K562 (cell line): ENCODE measurements around the gene ARHGAP29. TPM values are rescaled to one million over a fixed set of nuclear protein-coding genes. Genes with fewer than 3 reads are reported as not detected.
"Not testable (repeated sequence)": the region's sequence is repeated elsewhere in the genome, so short reads cannot be mapped to it uniquely, and the experiment has no call there.

ENCODE experiments used
- ATAC-seq: fragments of 200-7000 bp; cut with Tn5 transposase; 3 replicates; pipeline ENCODE4 v1.9.1; 2020; ENCODE audit warnings: moderate library complexity
- BruUV-seq: library from RNA; stranded (reverse); fragments of 400-500 nt; replicated peaks from 2 replicates; lab custom pipeline; 2021; lab: Mats Ljungman, UMichigan
- CTCF ChIA-PET: fragments of 300-600 bp; formaldehyde crosslinking; extraction: SDS; loops from one replicate; lab custom pipeline; 2021; ENCODE audit warnings: low intra/inter-chr PET ratio; lab: Yijun Ruan, JAX
- POLR2A ChIA-PET: fragments of 300-600, 350-650 bp; sonication (Branson Sonifier 250); formaldehyde crosslinking; extraction: SDS; loops from one replicate; lab custom pipeline; 2021; ENCODE audit warnings: antibody characterized with exemption, inconsistent platforms; lab: Yijun Ruan, JAX
- DNase-seq, 4 experiments: peaks; one replicate each; pipeline versions ENCODE4 v3.0.0 to v3.0.0-alpha.2; 2011 to 2018; ENCODE audit warnings: low spot score in 3 of 4, mixed read lengths in 3 of 4; ENCODE audit errors: extremely low read depth in 1 of 4
- FAIRE-seq: peaks from 2 replicates; lab custom pipeline; 2011; peaks lifted over from hg19 to GRCh38; lab: Jason Lieb, UNC
- H2AFZ ChIP-seq: 2 replicates; pipeline ENCODE4 v1.6.0; 2011; ENCODE audit warnings: low read depth, low read length, control low read depth, inconsistent platforms
- H3K27ac ChIP-seq: fragments of 200-600 bp; 3 replicates; pipeline ENCODE4 v1.8.0; 2011; ENCODE audit warnings: low read depth, mild to moderate bottlenecking, control low read depth, inconsistent platforms, low read length, moderate library complexity, mixed read lengths; ENCODE audit errors: extremely low read depth
- H3K27me3 ChIP-seq, 2 experiments: fragments of 300-600 bp in 1 of 2; 2 replicates in 1 of 2; 3 replicates in 1 of 2; pipeline versions ENCODE4 v1.6.0 to v1.8.0; 2011; ENCODE audit warnings: inconsistent platforms in 2 of 2, low read length in 2 of 2, mild to moderate bottlenecking in 1 of 2, mixed read lengths in 1 of 2, moderate library complexity in 1 of 2; ENCODE audit not compliant: control insufficient read depth in 2 of 2, insufficient read depth in 2 of 2
- H3K36me3 ChIP-seq: fragments of 300-600 bp; 3 replicates; pipeline ENCODE4 v1.8.0; 2011; ENCODE audit warnings: mild to moderate bottlenecking, low read length, inconsistent platforms; ENCODE audit not compliant: control insufficient read depth, insufficient read depth
- H3K4me1 ChIP-seq, 2 experiments: fragments of 200-600 bp in 1 of 2; replicated peaks in 1 of 2; 2 replicates in 1 of 2; 3 replicates in 1 of 2; pipeline versions ENCODE4 v1.5.1 to v1.8.0; 2011; ENCODE audit warnings: inconsistent platforms in 2 of 2, low read length in 2 of 2, mild to moderate bottlenecking in 1 of 2, mixed read lengths in 1 of 2, moderate library complexity in 1 of 2; ENCODE audit not compliant: control insufficient read depth in 2 of 2, insufficient read depth in 2 of 2
- H3K4me2 ChIP-seq: 2 replicates; pipeline ENCODE4 v1.6.1; 2011; ENCODE audit warnings: low read length, control low read depth, inconsistent platforms, mixed read lengths; ENCODE audit not compliant: insufficient read depth
- H3K4me3 ChIP-seq: fragments of 200-600 bp; sonication (generic), shearing (Covaris generic); 2 replicates; pipeline ENCODE4 v1.5.1; 2016; ENCODE audit warnings: control low read depth, inconsistent platforms
- H3K79me2 ChIP-seq: fragments of 200-600 bp; 3 replicates; pipeline ENCODE4 v1.8.0; 2011; ENCODE audit warnings: low read length, inconsistent platforms; ENCODE audit not compliant: control insufficient read depth, insufficient read depth
- H3K9ac ChIP-seq, 2 experiments: 2 replicates each; pipeline versions ENCODE4 v1.6.0 to v1.6.1; 2011; ENCODE audit warnings: low read depth in 2 of 2, low read length in 2 of 2, control low read depth in 1 of 2, inconsistent platforms in 1 of 2, mild to moderate bottlenecking in 1 of 2, mixed read lengths in 1 of 2; ENCODE audit not compliant: insufficient read depth in 1 of 2
- H3K9me1 ChIP-seq: one replicate; pipeline ENCODE4 v1.6.0; 2011; ENCODE audit warnings: inconsistent platforms, mild to moderate bottlenecking, low read length, moderate library complexity; ENCODE audit not compliant: control insufficient read depth, insufficient read depth
- H3K9me3 ChIP-seq: replicated peaks from 2 replicates; pipeline ENCODE4 v1.5.1; 2011; ENCODE audit warnings: low read depth, low read length, inconsistent platforms; ENCODE audit not compliant: control insufficient read depth, insufficient read depth
- H4K20me1 ChIP-seq: replicated peaks from 2 replicates; pipeline ENCODE4 v1.6.1; 2011; ENCODE audit warnings: low read length, inconsistent platforms, mixed read lengths; ENCODE audit not compliant: control insufficient read depth, insufficient read depth
- CBFA2T3 ChIP-seq: fragments of 450-650 bp; IDR thresholded peaks from 2 replicates; pipeline ENCODE4 v1.6.1; 2017
- EHMT2 ChIP-seq: fragments of 450-650 bp; IDR thresholded peaks from 2 replicates; pipeline ENCODE4 v1.6.1; 2018; ENCODE audit warnings: antibody characterized with exemption
- FOXJ2 ChIP-seq: fragments of 200-800 bp; sonication (Bioruptor generic); IDR thresholded peaks from 2 replicates; pipeline ENCODE4 v1.6.1; 2016; ENCODE audit warnings: missing genetic modification characterization, missing compliant biosample characterization
- KDM2B ChIP-seq: fragments of 250-450 bp; sonication (Bioruptor Pico); IDR thresholded peaks from 2 replicates; pipeline ENCODE4 v1.8.0; 2021; ENCODE audit warnings: mild to moderate bottlenecking, moderate library complexity
- MCM3 ChIP-seq: fragments of 450-650 bp; IDR thresholded peaks from 2 replicates; pipeline ENCODE4 v1.6.1; 2016
- PHTF2 ChIP-seq: fragments of 250-450 bp; sonication (Bioruptor Pico); IDR thresholded peaks from 2 replicates; pipeline ENCODE4 v1.5.0; 2021; ENCODE audit warnings: mild to moderate bottlenecking
- PML ChIP-seq: IDR thresholded peaks from 2 replicates; pipeline ENCODE4 v1.6.1; 2012; ENCODE audit warnings: low read length, inconsistent platforms
- POU5F1 ChIP-seq: fragments of 150-350 bp; IDR thresholded peaks from 2 replicates; pipeline ENCODE4 v1.6.1; 2014; ENCODE audit warnings: borderline replicate concordance, low read length, low read depth, mild to moderate bottlenecking; ENCODE audit not compliant: partially characterized antibody
- RAD21 ChIP-seq, 2 experiments: fragments of 250-450 bp in 1 of 2; fragments of 450-650 bp in 1 of 2; sonication (Bioruptor Pico) in 1 of 2; formaldehyde crosslinking in 1 of 2; IDR thresholded peaks in 1 of 2; conservative IDR thresholded peaks in 1 of 2; 2 replicates each; pipeline versions ENCODE4 v1.4.0 to v1.8.0; 2020 to 2022; ENCODE audit warnings: mild to moderate bottlenecking in 2 of 2, moderate library complexity in 1 of 2
- SMARCA4 ChIP-seq: fragments of 450-650 bp; IDR thresholded peaks from 2 replicates; pipeline ENCODE4 v1.6.1; 2016
- TOE1 ChIP-seq, 2 experiments: fragments of 450-650 bp in 1 of 2; sonication (generic) in 1 of 2; formaldehyde crosslinking in 1 of 2; IDR thresholded peaks; 2 replicates each; pipeline versions ENCODE4 v1.7.1 to v1.8.0; 2016 to 2022; ENCODE audit warnings: borderline replicate concordance in 2 of 2, mild to moderate bottlenecking in 2 of 2, antibody characterized with exemption in 1 of 2, inconsistent platforms in 1 of 2, low read depth in 1 of 2, missing genetic modification reagents in 1 of 2, moderate library complexity in 1 of 2
- ZNF24 ChIP-seq: fragments of 450-650 bp; IDR thresholded peaks from 2 replicates; pipeline ENCODE4 v1.6.1; 2016
- ZNF408 ChIP-seq: fragments of 250-450 bp; sonication (Bioruptor Pico); IDR thresholded peaks from 2 replicates; pipeline ENCODE4 v1.4.0; 2020; ENCODE audit warnings: low read depth, mild to moderate bottlenecking, moderate library complexity
- ZNF668 ChIP-seq: fragments of 250-450 bp; sonication (Bioruptor Pico); IDR thresholded peaks from 2 replicates; pipeline ENCODE4 v1.8.0; 2022; ENCODE audit warnings: mild to moderate bottlenecking, inconsistent platforms
- WGBS: fragments of 100-300 bp; shearing (Covaris generic); methylation state at CpG from one replicate; pipeline ENCODE4 v1.1.6; 2016; ENCODE audit warnings: low coverage, mixed read lengths; ENCODE audit not compliant: insufficient coverage; ENCODE audit errors: missing lambda C conversion rate; 5-methylcytosine and 5-hydroxymethylcytosine counted together
- in situ Hi-C: fragments of 300-500 bp; cut with MboI; formaldehyde crosslinking; loops from 4 replicates; pipeline ENCODE4 v1.15.0; 2018; ENCODE audit warnings: inconsistent platforms, mixed read lengths
- intact Hi-C: fragments of 100-400 bp; cut with micrococcal nuclease; formaldehyde crosslinking; loops from 2 replicates; pipeline ENCODE4 v1.14.2; 2022
- polyA plus RNA-seq, 8 experiments: library from polyadenylated mRNA; depleted of rRNA in 4 of 8; stranded (reverse) in 5 of 8; unstranded in 3 of 8; fragments of >200 nt; fragmentation: Nextera tagmentation in 2 of 8; fragmentation: Illumina TruSeq in 1 of 8; extraction: Ambion mirVana in 2 of 8; extraction: Trizol in 1 of 8; gene quantifications; 2 replicates each; pipeline versions ENCODE4 v1.2.1 to v1.2.3, GENCODE V29; 2011 to 2014; ENCODE audit warnings: inconsistent platforms in 1 of 8, missing spikeins in 1 of 8
- total RNA-seq, 7 experiments: library from RNA; depleted of rRNA in 6 of 7; stranded (reverse); fragments of >200 nt in 6 of 7; fragmentation: Illumina TruSeq in 2 of 7; extraction: Trizol in 2 of 7; gene quantifications; 2 replicates each; pipeline versions ENCODE4 v1.2.1 to v1.2.3, GENCODE V29; 2011 to 2021; ENCODE audit warnings: low replicate concordance in 1 of 7

Gene ARHGAP29
- total and polyA plus RNA-seq, 9 of the 15 experiments (the other 6 are each of a cell fraction or from before 2014, with no cell fraction given) = under 0.01 to 0.13 (median 0.02) TPM; not detected in 5

- Histone ChIP-seq H3K4me3 (no peak overlapping the region), H3K79me2 (no peaks in the 10 kb centered on the region), H3K27me3 (no peaks in the 10 kb centered on the region), H3K36me3 (no peaks in the 10 kb centered on the region), H3K9me3 (no peaks in the 10 kb centered on the region), H3K9me1 (no peaks in the 10 kb centered on the region), H3K9ac (no peak overlapping the region), H3K4me2 (no peak overlapping the region), H3K4me1 (no peaks in the 10 kb centered on the region), H3K27ac (no peak overlapping the region), H2AFZ (no peak overlapping the region), H4K20me1 (no peaks in the 10 kb centered on the region)
- 0% methylated on average over 5 of the region's 5 CpGs for WGBS
- no peak for TF ChIP-seq PHTF2 (CRISPR knock-in tag)
- no peak for TF ChIP-seq ZNF24
- no peak for TF ChIP-seq SMARCA4
- TF ChIP-seq CBFA2T3 = no peak
- no peak for TF ChIP-seq TOE1 (IDR thresholded peaks at IDR 0.05; ENCODE audit: borderline replicate concordance)
- no peak for TF ChIP-seq TOE1 (CRISPR knock-in tag; IDR thresholded peaks at IDR 0.05; ENCODE audit: borderline replicate concordance, low read depth)
- no peak for TF ChIP-seq ZNF668 (CRISPR knock-in tag)
- TF ChIP-seq ZNF408 (CRISPR knock-in tag) = no peak
- no peak for TF ChIP-seq RAD21 (CRISPR knock-in tag; conservative IDR thresholded peaks at IDR 0.05 in 1 of 2, IDR thresholded peaks at IDR 0.05 in 1 of 2)
- no peak for TF ChIP-seq EHMT2
- TF ChIP-seq FOXJ2 (tag) = no peak
- TF ChIP-seq POU5F1 = no peak
- TF ChIP-seq PML = no peak
- TF ChIP-seq KDM2B (CRISPR knock-in tag) = no peak
- TF ChIP-seq MCM3 = no peak
- FAIRE-seq (no peak), ATAC-seq (no peak), DNase-seq (no peak)
- intact Hi-C loops (no loop called here), in situ Hi-C loops (no loop called here)
- CTCF ChIA-PET = interaction anchor here (0.6 kb wide), 1 partner anchor 150 kb away, joined by 4 read pairs; no protein-coding TSS in a partner anchor
- POLR2A ChIA-PET = no interaction called here
- no TSS peak for BruUV-seq
These were observed 71.5 kb downstream of the ARHGAP29 start for GRCh38 chr1:94165843-94166242.

GRCh38 chr1:94164885-94165284, 72.5 kb downstream of the ARHGAP29 start:
- BruUV-seq, H4K20me1 ChIP-seq, H3K9me1 ChIP-seq, H3K79me2 ChIP-seq, H3K9ac ChIP-seq, H3K4me1 ChIP-seq, H3K4me3 ChIP-seq, DNase-seq, FAIRE-seq, intact Hi-C loops, H3K27ac ChIP-seq, H2AFZ ChIP-seq, in situ Hi-C loops, ATAC-seq, H3K36me3 ChIP-seq, CTCF ChIA-PET, POLR2A ChIA-PET, H3K4me2 ChIP-seq, H3K9me3 ChIP-seq, H3K27me3 ChIP-seq: not testable (repeated sequence)
- 0% methylated on average over 2 of the region's 2 CpGs for WGBS
